Neural crest cell (in vitro differentiated cells): ENCODE results near the gene TOM1L2. TPM values are rescaled to one million over a fixed set of nuclear protein-coding genes. Genes with fewer than 3 reads are reported as not detected.

Source experiments
- DNase-seq: peaks from one replicate; pipeline ENCODE4 v3.0.0; 2021; ENCODE audit warnings: low read depth, mixed read lengths, low spot score
- H3K27ac Mint-ChIP-seq: one replicate; pipeline ENCODE4 v1.8.0; 2021; ENCODE audit warnings: mild to moderate bottlenecking, mixed read lengths; ENCODE audit not compliant: unreplicated experiment
- H3K27me3 Mint-ChIP-seq: 2 replicates; pipeline ENCODE4 v1.8.0; 2021; ENCODE audit warnings: low read depth, mild to moderate bottlenecking, mixed read lengths
- H3K36me3 Mint-ChIP-seq: 2 replicates; pipeline ENCODE4 v1.8.0; 2021; ENCODE audit warnings: low read depth, mild to moderate bottlenecking, mixed read lengths
- H3K4me1 Mint-ChIP-seq: 2 replicates; pipeline ENCODE4 v1.8.0; 2021; ENCODE audit warnings: mixed read lengths
- H3K4me3 Mint-ChIP-seq: one replicate; pipeline ENCODE4 v1.8.0; 2021; ENCODE audit warnings: mild to moderate bottlenecking, mixed read lengths
- H3K9me3 Mint-ChIP-seq: 2 replicates; pipeline ENCODE4 v1.8.0; 2021; ENCODE audit warnings: mixed read lengths
- long read RNA-seq: library from polyadenylated mRNA; unstranded; transcript quantifications from one replicate; pipeline ENCODE4 v2.0.0, GENCODE V29; 2020
- total RNA-seq: library from RNA; stranded (reverse); gene quantifications from 2 replicates; pipeline ENCODE4 v1.2.1, GENCODE V29; 2021
- TF ChIP-seq, protein P1 (sequence below): fragments of 200-600 bp; sonication (generic); conservative IDR thresholded peaks from 2 replicates; pipeline ENCODE4 v1.5.0; 2021; ENCODE audit warnings: antibody characterized with exemption, mild to moderate bottlenecking

The TOM1L2 gene
- 15.9 and 16.3 TPM in 2 replicates for total RNA-seq
- long read RNA-seq, partial matches to known transcripts = 1 of 1 reads
- long read RNA-seq, other reads (novel, unspliced or antisense) = 0 of 1 reads

- H3K27ac Mint-ChIP-seq = peak within 1 kb of the TSS; percentile 90
- TF ChIP-seq, protein P1, sequence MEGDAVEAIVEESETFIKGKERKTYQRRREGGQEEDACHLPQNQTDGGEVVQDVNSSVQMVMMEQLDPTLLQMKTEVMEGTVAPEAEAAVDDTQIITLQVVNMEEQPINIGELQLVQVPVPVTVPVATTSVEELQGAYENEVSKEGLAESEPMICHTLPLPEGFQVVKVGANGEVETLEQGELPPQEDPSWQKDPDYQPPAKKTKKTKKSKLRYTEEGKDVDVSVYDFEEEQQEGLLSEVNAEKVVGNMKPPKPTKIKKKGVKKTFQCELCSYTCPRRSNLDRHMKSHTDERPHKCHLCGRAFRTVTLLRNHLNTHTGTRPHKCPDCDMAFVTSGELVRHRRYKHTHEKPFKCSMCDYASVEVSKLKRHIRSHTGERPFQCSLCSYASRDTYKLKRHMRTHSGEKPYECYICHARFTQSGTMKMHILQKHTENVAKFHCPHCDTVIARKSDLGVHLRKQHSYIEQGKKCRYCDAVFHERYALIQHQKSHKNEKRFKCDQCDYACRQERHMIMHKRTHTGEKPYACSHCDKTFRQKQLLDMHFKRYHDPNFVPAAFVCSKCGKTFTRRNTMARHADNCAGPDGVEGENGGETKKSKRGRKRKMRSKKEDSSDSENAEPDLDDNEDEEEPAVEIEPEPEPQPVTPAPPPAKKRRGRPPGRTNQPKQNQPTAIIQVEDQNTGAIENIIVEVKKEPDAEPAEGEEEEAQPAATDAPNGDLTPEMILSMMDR = no peak
- no peaks in the 10 kb centered on the region for H3K27me3 Mint-ChIP-seq
- no peaks in the 10 kb centered on the region for H3K36me3 Mint-ChIP-seq
- no peaks in the 10 kb centered on the region for H3K9me3 Mint-ChIP-seq
- DNase-seq = peak; percentile 99
- peak within 1 kb of the TSS; percentile 95 for H3K4me3 Mint-ChIP-seq
- H3K4me1 Mint-ChIP-seq = peaks cover 20% of the 10 kb centered on the region
These were observed at the start of gene TOM1L2, which contains the start of gene DRC3 for GRCh38 chr17:17972126-17972951. Gene TOM1L2 (minus strand): TSS chr17:17972400. CDS start chr17:17972313, 87 bp downstream. Gene DRC3 (plus strand): TSS chr17:17972862. CDS start chr17:17977599, 4,737 bp downstream.

DNA sequence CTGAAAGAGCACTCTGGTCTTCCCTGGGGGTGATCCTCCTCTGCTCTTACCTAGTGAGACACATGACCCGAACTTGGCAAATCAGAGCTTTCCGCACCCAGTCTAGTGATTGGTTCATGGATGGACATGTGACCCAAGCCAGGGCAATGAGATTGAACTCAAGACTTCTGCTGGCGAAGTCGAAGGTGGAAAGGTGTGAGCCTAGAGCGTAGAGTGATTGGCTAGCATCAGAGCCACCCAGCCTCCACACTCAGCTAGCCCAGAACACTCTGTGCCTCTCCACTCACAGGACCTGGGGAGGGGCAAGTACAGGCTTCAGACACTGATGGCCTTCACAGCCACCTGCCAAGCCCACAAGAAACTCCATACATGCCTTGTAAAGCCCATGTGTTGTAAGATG lies 49.2 kb upstream of the TOM1L2 start:
- no peak overlapping the region for H3K4me3 Mint-ChIP-seq
- no peaks in the 10 kb centered on the region for H3K36me3 Mint-ChIP-seq
- DNase-seq = no peak
- TF ChIP-seq, protein P1 = no peak
- peaks cover 9% of the 10 kb centered on the region for H3K4me1 Mint-ChIP-seq
- H3K27ac Mint-ChIP-seq = peak overlapping the region; percentile 67
- no peaks in the 10 kb centered on the region for H3K9me3 Mint-ChIP-seq
- no peaks in the 10 kb centered on the region for H3K27me3 Mint-ChIP-seq

- Mint-ChIP-seq H3K27ac (no peak overlapping the region), H3K9me3 (no peaks in the 10 kb centered on the region), H3K4me1 (peaks cover 9% of the 10 kb centered on the region), H3K4me3 (no peak overlapping the region), H3K27me3 (no peaks in the 10 kb centered on the region), H3K36me3 (no peaks in the 10 kb centered on the region)
- TF ChIP-seq, protein P1 = no peak
- no peak for DNase-seq
These were observed 48.8 kb upstream of the TOM1L2 start for GRCh38 chr17:18020971-18021370.

DNA sequence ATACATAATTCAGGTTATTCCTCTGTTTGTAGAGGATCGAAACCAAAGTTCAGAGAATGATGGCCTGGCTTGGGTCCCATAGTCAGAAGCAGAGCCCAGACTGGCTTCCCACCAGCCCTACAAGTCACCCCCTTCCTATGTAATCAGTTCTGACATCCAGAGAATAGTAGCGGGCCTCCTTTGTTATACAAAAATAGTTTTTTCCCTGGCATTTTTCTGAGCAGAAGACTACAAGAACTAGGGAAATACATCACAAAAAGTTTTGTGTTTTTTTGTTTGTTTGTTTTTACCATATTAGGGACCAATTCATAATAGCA lies 47.6 kb upstream of the TOM1L2 start:
- Mint-ChIP-seq H3K27ac (no peak overlapping the region), H3K4me1 (no peaks in the 10 kb centered on the region), H3K9me3 (no peaks in the 10 kb centered on the region), H3K4me3 (no peak overlapping the region), H3K27me3 (no peaks in the 10 kb centered on the region), H3K36me3 (no peaks in the 10 kb centered on the region)
- DNase-seq = no peak
- TF ChIP-seq, protein P1 = no peak

GRCh38 chr17:18018411-18018921 lies 46.3 kb upstream of the TOM1L2 start:
- no peak overlapping the region for H3K4me3 Mint-ChIP-seq
- no peaks in the 10 kb centered on the region for H3K9me3 Mint-ChIP-seq
- TF ChIP-seq, protein P1 = no peak
- no peaks in the 10 kb centered on the region for H3K4me1 Mint-ChIP-seq
- no peak overlapping the region for H3K27ac Mint-ChIP-seq
- H3K27me3 Mint-ChIP-seq = no peaks in the 10 kb centered on the region
- DNase-seq = no peak
- H3K36me3 Mint-ChIP-seq = no peaks in the 10 kb centered on the region
